Stimulated activated CD4-positive, alpha-beta T cell treated with anti-CD3 and anti-CD28 coated beads, TNF-alpha, amount 100 ng/mL, for 1 hour (primary cell): Measurements from ENCODE around the gene PRORP.
"Not testable (repeated sequence)": the region's sequence is repeated elsewhere in the genome, so short reads cannot be mapped to it uniquely, and the experiment has no call there.

Experiments used
- DNase-seq, 3 donors: peaks; one replicate each; pipeline ENCODE4 v3.0.0-alpha.2; 2020; ENCODE audit warnings: low read depth in 3 of 3, low spot score in 1 of 3

Gene PRORP

GRCh38 chr14:35121887-35122695, at the start of gene PRORP, which contains the start of gene PPP2R3C:
TSS of gene PRORP (plus strand) at chr14:35122552. CDS start at chr14:35123246, 694 bp downstream.
TSS of gene PPP2R3C (minus strand) at chr14:35121990. CDS start at chr14:35121959, 31 bp downstream.
- DNase-seq: peak; percentile 69 to 79 (median 71)

- DNase-seq: no peak
Measured at GRCh38 chr14:35073486-35073885, 48.9 kb upstream of the PRORP start.

DNA sequence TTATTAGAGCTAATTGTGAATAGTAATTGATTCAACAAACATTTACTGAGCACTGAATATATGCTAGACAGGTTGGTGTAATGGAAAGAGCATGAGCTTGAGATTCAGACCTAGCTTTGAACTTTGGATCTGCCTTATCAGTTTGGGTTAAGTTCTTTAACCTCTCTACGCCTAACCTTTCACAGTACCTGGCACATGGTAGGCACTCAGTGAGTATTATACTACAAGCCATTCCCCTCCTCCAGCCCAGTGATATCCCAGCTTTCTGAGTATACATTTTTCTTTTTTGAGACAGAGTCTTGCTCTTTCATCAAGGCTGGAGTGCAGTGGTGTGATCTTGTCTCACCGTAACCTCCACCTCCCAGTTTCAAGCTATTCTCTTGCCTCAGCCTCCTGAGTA, 44.3 kb upstream of the PRORP start:
- DNase-seq: no peak

GRCh38 chr14:35079742-35080141, 42.6 kb upstream of the PRORP start:
- DNase-seq: no peak

- DNase-seq: no peak
Measured at GRCh38 chr14:35083530-35084150, 38.7 kb upstream of the PRORP start.

DNA sequence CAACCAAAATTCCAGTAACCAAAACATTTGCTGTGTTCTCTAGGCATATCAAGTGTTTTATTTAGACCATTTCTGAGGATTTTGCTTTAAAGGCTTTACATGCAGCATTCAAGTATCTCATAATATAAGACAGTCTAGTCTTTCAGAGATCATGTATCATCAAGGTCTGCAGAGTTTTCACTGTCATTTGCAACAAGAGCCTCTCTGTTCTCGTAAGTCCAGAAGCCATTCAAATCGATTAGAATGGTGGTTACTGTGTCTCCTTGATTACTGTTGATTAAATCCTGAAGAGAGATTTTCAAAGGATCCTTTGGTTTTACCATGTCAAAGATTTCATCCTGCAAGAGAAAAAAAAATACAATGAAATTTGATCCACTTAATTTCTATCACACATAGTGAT, 36.9 kb upstream of the PRORP start:
- DNase-seq: no peak

- no peak for DNase-seq
Measured at GRCh38 chr14:35088514-35088913, 33.8 kb upstream of the PRORP start.

DNA sequence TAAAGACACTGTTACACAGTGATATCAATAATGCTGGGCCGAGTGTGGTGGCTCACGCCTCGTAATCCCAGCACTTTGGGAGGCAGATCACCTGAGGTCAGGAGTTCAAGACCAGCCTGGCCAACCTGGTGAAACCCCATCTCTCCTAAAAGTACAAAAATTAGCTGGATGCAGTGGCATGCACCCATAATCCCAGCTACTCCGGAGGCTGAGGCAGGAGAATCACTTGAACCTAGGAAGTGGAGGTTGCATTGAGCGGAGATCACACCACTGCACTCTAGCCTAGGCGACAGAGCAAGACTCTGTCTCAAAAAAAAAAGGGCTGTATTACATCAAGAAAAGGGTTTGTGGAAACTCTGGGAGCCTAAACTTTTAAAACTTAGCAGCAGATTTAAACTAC, 27.7 kb upstream of the PRORP start:
- DNase-seq: not testable (repeated sequence)

- DNase-seq: no peak
Measured at GRCh38 chr14:35107866-35108265, 14.5 kb upstream of the PRORP start.

GRCh38 chr14:35112641-35113040, 9.7 kb upstream of the PRORP start:
- no peak for DNase-seq

GRCh38 chr14:35113308-35113950, 8.9 kb upstream of the PRORP start:
- DNase-seq: no peak

- no peak for DNase-seq
Measured at GRCh38 chr14:35114036-35114435, 8.3 kb upstream of the PRORP start.

GRCh38 chr14:35116242-35116641, 6.1 kb upstream of the PRORP start:
- DNase-seq: no peak

- no peak for DNase-seq
Measured at GRCh38 chr14:35117112-35117511, 5.2 kb upstream of the PRORP start.

DNA sequence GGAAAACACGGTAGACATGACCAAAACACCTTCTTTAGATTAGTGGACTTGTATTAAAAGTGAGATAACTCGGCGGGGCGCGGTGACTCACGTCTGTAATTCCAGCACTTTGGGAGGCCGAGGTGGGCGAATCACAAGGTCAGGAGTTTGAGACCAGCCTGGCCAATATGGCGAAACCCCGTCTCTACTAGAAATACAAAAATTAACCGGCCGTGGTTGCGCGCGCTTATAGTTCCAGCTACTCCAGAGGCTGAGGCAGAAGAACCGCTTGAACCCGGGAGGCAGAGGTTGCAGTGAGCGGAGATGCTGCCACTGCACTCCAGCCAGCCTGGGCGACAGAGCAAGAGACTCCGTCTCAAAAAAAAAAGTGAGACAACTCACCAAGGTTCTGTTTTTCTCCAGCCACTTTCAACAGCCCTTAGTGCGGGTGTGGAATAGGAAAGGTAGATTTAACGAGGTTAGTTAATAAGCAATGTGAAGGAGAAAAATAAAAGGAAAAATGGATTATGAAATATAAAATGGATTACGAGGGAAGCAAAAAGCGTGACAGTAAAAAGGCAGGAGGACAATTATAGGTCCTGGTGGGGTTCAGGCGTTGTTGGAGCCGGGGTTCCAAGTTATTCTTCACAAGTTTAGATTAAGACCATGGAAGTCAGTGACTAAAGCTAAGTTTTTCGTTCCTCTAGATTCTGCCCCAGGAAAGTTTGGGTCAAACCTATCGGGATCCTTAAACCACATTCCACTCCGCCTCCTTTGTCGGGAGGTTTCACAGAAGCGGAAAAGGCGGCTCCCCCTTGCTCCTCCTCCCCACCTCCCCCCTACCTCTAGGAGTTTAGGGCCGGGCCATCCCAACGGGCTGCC, 1.1 kb upstream of the PRORP start:
- DNase-seq: no peak

GRCh38 chr14:35122696-35123387, 490 bp downstream of the PRORP start:
- DNase-seq: no peak

GRCh38 chr14:35123388-35123703, 994 bp downstream of the PRORP start:
- DNase-seq: no peak

DNA sequence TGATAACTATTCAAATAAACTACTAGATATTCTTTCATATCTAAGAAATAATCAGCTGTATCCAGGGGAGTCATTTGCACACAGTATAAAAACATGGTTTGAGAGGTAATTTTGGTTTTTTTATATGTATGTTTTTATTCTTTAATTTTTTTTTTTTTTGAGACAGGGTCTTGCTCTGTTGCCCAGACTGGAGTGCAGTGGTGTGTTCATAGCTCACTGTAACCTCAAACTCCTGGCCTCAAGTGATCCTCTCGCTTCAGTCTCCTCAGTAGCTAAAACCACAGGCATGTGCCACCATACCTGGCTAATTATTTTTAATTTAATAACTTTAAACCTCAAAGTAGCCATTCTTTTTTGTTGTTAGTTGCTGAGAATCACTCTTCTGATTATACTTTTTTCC, 1.8 kb downstream of the PRORP start:
- no peak for DNase-seq

GRCh38 chr14:35133542-35134328, 11.4 kb downstream of the PRORP start:
- no peak for DNase-seq
